H1 (cell line): ENCODE data around the gene PLBD2. TPM values are rescaled to one million over a fixed set of nuclear protein-coding genes. Genes with fewer than 3 reads are reported as not detected.

Experiments used
- CTCF ChIA-PET: fragments of 300-600 bp; sonication (Branson Sonifier 250); formaldehyde crosslinking; loops from one replicate; lab custom pipeline; 2021; ENCODE audit not compliant: partially characterized antibody; lab: Charles Lee
- POLR2A ChIA-PET: fragments of 300-600 bp; sonication (Branson Sonifier 250); formaldehyde crosslinking; loops from one replicate; lab custom pipeline; 2021; ENCODE audit warnings: inconsistent platforms; ENCODE audit not compliant: partially characterized antibody; lab: Charles Lee
- DNase-seq, 2 experiments: peaks; one replicate each; pipeline versions ENCODE4 v3.0.0 to v3.0.0-alpha.2; 2010 to 2022; ENCODE audit warnings: low spot score in 2 of 2, low read depth in 1 of 2, mixed read lengths in 1 of 2
- FAIRE-seq: peaks from 2 replicates; lab custom pipeline; 2011; peaks lifted over from hg19 to GRCh38; lab: Jason Lieb, UNC
- H2AFZ ChIP-seq: 2 replicates; pipeline ENCODE4 v1.8.1; 2012; ENCODE audit warnings: low read length, inconsistent platforms
- H2AK5ac ChIP-seq: 2 replicates; pipeline ENCODE4 v1.6.1; 2013; ENCODE audit warnings: low read depth, low read length
- H2BK120ac ChIP-seq: replicated peaks from 2 replicates; pipeline ENCODE3; 2013; ENCODE audit warnings: low read depth, low read length, inconsistent platforms
- H2BK12ac ChIP-seq: 2 replicates; pipeline ENCODE4 v1.6.1; 2013; ENCODE audit warnings: low read depth, low read length
- H2BK15ac ChIP-seq: 2 replicates; pipeline ENCODE4 v1.6.1; 2013; ENCODE audit warnings: low read length
- H2BK20ac ChIP-seq: 2 replicates; pipeline ENCODE4 v1.6.1; 2013; ENCODE audit warnings: low read length
- H2BK5ac ChIP-seq: 2 replicates; pipeline ENCODE4 v1.6.1; 2013; ENCODE audit warnings: low read depth, low read length
- H3K14ac ChIP-seq: 2 replicates; pipeline ENCODE4 v1.6.1; 2013; ENCODE audit warnings: inconsistent platforms; ENCODE audit not compliant: insufficient read length
- H3K18ac ChIP-seq: 2 replicates; pipeline ENCODE4 v1.6.1; 2013; ENCODE audit warnings: low read length; ENCODE audit errors: extremely low read depth
- H3K23ac ChIP-seq: 2 replicates; pipeline ENCODE4 v1.6.1; 2013; ENCODE audit warnings: inconsistent platforms; ENCODE audit not compliant: insufficient read length
- H3K23me2 ChIP-seq: 2 replicates; pipeline ENCODE4 v1.6.1; 2013; ENCODE audit warnings: low read depth, low read length
- H3K27ac ChIP-seq: 2 replicates; pipeline ENCODE4 v1.6.1; 2011; ENCODE audit warnings: low read depth, low read length, inconsistent platforms
- H3K27me3 ChIP-seq, 4 experiments: replicated peaks in 1 of 4; 1 replicate in 1 of 4; 2 replicates in 3 of 4; pipeline versions ENCODE4 v1.6.1 to v1.8.1; 2011 to 2013; ENCODE audit warnings: low read length in 3 of 4, mild to moderate bottlenecking in 3 of 4, inconsistent platforms in 2 of 4, mixed read lengths in 2 of 4, moderate library complexity in 1 of 4; ENCODE audit not compliant: control insufficient read depth in 3 of 4, insufficient read depth in 3 of 4; ENCODE audit errors: extremely low read depth in 1 of 4
- H3K36me3 ChIP-seq, 4 experiments: 2 replicates each; pipeline versions ENCODE4 v1.6.1 to v1.8.1; 2011 to 2013; ENCODE audit warnings: mild to moderate bottlenecking in 4 of 4, low read length in 3 of 4, moderate library complexity in 2 of 4, control low read depth in 1 of 4, inconsistent platforms in 1 of 4; ENCODE audit not compliant: insufficient read depth in 4 of 4, control insufficient read depth in 2 of 4
- H3K4ac ChIP-seq: replicated peaks from 2 replicates; pipeline ENCODE3; 2013; ENCODE audit warnings: low read length, low read depth, mixed read lengths, inconsistent platforms; ENCODE audit not compliant: insufficient read length
- H3K4me1 ChIP-seq, 4 experiments: replicated peaks in 1 of 4; 1 replicate in 1 of 4; 2 replicates in 3 of 4; pipeline versions ENCODE4 v1.6.1 to v1.8.1; 2011 to 2013; ENCODE audit warnings: low read length in 3 of 4, inconsistent platforms in 2 of 4, mixed read lengths in 1 of 4; ENCODE audit not compliant: insufficient read depth in 4 of 4, control insufficient read depth in 3 of 4
- H3K4me2 ChIP-seq, 2 experiments: 2 replicates each; pipeline versions ENCODE4 v1.6.1 to v1.8.1; 2011 to 2013; ENCODE audit warnings: low read depth in 2 of 2, low read length in 2 of 2, control low read depth in 1 of 2, inconsistent platforms in 1 of 2, mild to moderate bottlenecking in 1 of 2; ENCODE audit not compliant: insufficient read depth in 1 of 2
- H3K4me3 ChIP-seq, 4 experiments: fragments of 200-600, 300-600 bp in 1 of 4; sonication (generic), shearing (Covaris generic), sonication (Bioruptor Twin) in 1 of 4; 2 replicates each; pipeline versions ENCODE4 v1.5.1 to v1.8.1; 2011 to 2016; ENCODE audit warnings: low read length in 4 of 4, low read depth in 3 of 4, control low read depth in 2 of 4, inconsistent platforms in 2 of 4, mild to moderate bottlenecking in 2 of 4, mixed read lengths in 1 of 4, moderate library complexity in 1 of 4; ENCODE audit not compliant: insufficient read depth in 2 of 4; ENCODE audit errors: extremely low read depth in 1 of 4
- H3K56ac ChIP-seq: replicated peaks from 2 replicates; pipeline ENCODE3; 2013; ENCODE audit warnings: low read depth, mild to moderate bottlenecking, mixed read lengths, low read length, inconsistent platforms; ENCODE audit not compliant: insufficient read length
- H3K79me1 ChIP-seq: 2 replicates; pipeline ENCODE4 v1.6.1; 2013; ENCODE audit warnings: low read depth, low read length, control low read depth
- H3K79me2 ChIP-seq, 2 experiments: 2 replicates each; pipeline versions ENCODE4 v1.6.1 to v1.8.1; 2012 to 2013; ENCODE audit warnings: low read length in 2 of 2, mild to moderate bottlenecking in 2 of 2, inconsistent platforms in 1 of 2; ENCODE audit not compliant: insufficient read depth in 2 of 2, control insufficient read depth in 1 of 2
- H3K9ac ChIP-seq, 4 experiments: replicated peaks in 1 of 4; 1 replicate in 1 of 4; 2 replicates in 3 of 4; pipeline versions ENCODE4 v1.6.1 to v1.8.1; 2011 to 2013; ENCODE audit warnings: low read depth in 3 of 4, low read length in 3 of 4, control low read depth in 2 of 4, mild to moderate bottlenecking in 2 of 4, moderate library complexity in 2 of 4, inconsistent platforms in 1 of 4; ENCODE audit errors: extremely low read depth in 1 of 4
- H3K9me3 ChIP-seq, 2 experiments: 2 replicates each; pipeline versions ENCODE4 v1.6.1 to v1.8.1; 2012 to 2013; ENCODE audit warnings: mild to moderate bottlenecking in 2 of 2, moderate library complexity in 2 of 2, control low read depth in 1 of 2, inconsistent platforms in 1 of 2, low read depth in 1 of 2, low read length in 1 of 2, mixed read lengths in 1 of 2; ENCODE audit not compliant: insufficient read depth in 2 of 2
- H4K20me1 ChIP-seq, 2 experiments: replicated peaks in 1 of 2; 2 replicates each; pipeline versions ENCODE3 to v1.8.1; 2011 to 2013; ENCODE audit warnings: inconsistent platforms in 2 of 2, low read length in 2 of 2, mild to moderate bottlenecking in 1 of 2; ENCODE audit not compliant: insufficient read depth in 2 of 2, control insufficient read depth in 1 of 2
- H4K5ac ChIP-seq: 2 replicates; pipeline ENCODE4 v1.6.1; 2013; ENCODE audit warnings: low read length, low read depth, mixed read lengths, inconsistent platforms; ENCODE audit not compliant: insufficient read length
- H4K8ac ChIP-seq: 2 replicates; pipeline ENCODE4 v1.8.0; 2013; ENCODE audit warnings: mild to moderate bottlenecking, moderate library complexity, low read length, inconsistent platforms; ENCODE audit not compliant: insufficient read depth; ENCODE audit errors: extremely low read depth
- H4K91ac ChIP-seq: replicated peaks from 2 replicates; pipeline ENCODE3; 2013; ENCODE audit warnings: low read length, mixed read lengths, inconsistent platforms; ENCODE audit not compliant: insufficient read length
- KDM5A ChIP-seq: fragments of 200-600 bp; IDR thresholded peaks from 2 replicates; pipeline ENCODE4 v1.7.1; 2012; ENCODE audit warnings: mild to moderate bottlenecking, low read length, inconsistent platforms, mixed read lengths
- WGBS, 2 experiments: shearing (Covaris generic) in 1 of 2; methylation state at CpG; one replicate each; pipeline versions ENCODE4 v1.1.6 to v1.1.7; 2013 to 2015; ENCODE audit warnings: low lambda C conversion rate in 2 of 2, mixed read lengths in 2 of 2, inconsistent platforms in 1 of 2, low coverage in 1 of 2, missing lambda C conversion rate in 1 of 2; ENCODE audit not compliant: insufficient replicate concordance in 2 of 2, insufficient coverage in 1 of 2, insufficient read length in 1 of 2; ENCODE audit errors: extremely low coverage in 1 of 2, missing lambda C conversion rate in 1 of 2; 5-methylcytosine and 5-hydroxymethylcytosine counted together
- polyA plus RNA-seq, 7 experiments: library from polyadenylated mRNA; depleted of rRNA in 3 of 7; stranded (reverse) in 5 of 7; unstranded in 2 of 7; fragments of >200 nt in 5 of 7; fragments of 200-250 nt in 2 of 7; gene quantifications; 1 replicate in 5 of 7; 2 replicates in 1 of 7; 4 replicates in 1 of 7; pipeline versions ENCODE4 v1.2.1 to v1.2.3, GENCODE V29; 2011 to 2013; ENCODE audit warnings: missing spikeins in 2 of 7, mixed read lengths in 2 of 7
- total RNA-seq: library from RNA; stranded (reverse); fragmentation: NEBNext Ultra II Directional; extraction: Animal tissue kit (Norgen Biotek cat#: 25700); gene quantifications from 2 replicates; pipeline ENCODE4 v1.2.1, GENCODE V29; 2021

PLBD2 gene
- total and polyA plus RNA-seq, 2 of the 8 experiments (the other 6 are each of a cell fraction or from before 2014, with no cell fraction given), result 16.8 to 33.5 TPM

DNA sequence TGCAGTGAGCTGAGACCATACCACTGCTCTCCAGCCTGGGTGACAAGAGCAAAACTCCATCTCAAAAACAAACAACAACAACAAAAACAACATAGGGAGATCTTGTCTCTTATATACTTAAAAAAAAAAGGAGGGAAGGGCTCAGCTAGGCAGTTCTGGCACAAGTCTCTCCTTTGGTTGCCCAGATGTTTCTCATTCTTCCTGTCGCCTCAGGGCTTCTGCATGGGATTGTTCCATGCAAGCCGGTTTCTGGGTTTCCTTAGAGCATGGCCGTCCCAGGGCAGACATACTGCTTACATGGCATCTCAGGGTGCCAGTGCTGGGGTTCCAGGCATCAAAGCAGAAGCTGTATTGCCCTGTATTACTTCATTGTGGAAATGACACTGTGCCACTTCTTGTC, 18.3 kb upstream of the PLBD2 start:
- Histone ChIP-seq H3K4me2 (no peak overlapping the region), H3K9ac (no peak overlapping the region), H3K9me3 (no peaks in the 10 kb centered on the region), H3K18ac (no peak overlapping the region), H3K79me2 (no peaks in the 10 kb centered on the region), H3K23ac (no peak overlapping the region), H3K36me3 (no peaks in the 10 kb centered on the region), H3K14ac (no peak overlapping the region), H2BK20ac (no peak overlapping the region), H3K56ac (no peak overlapping the region), H2BK120ac (no peak overlapping the region), H2AFZ (no peak overlapping the region), H3K4me3 (no peak overlapping the region), H3K4ac (no peak overlapping the region), H3K27ac (no peak overlapping the region), H4K8ac (no peak overlapping the region), H2AK5ac (no peak overlapping the region), H2BK15ac (no peak overlapping the region), H3K79me1 (no peaks in the 10 kb centered on the region), H2BK5ac (no peak overlapping the region), H4K5ac (no peak overlapping the region), H3K23me2 (no peaks in the 10 kb centered on the region), H3K27me3 (no peaks in the 10 kb centered on the region; a peak in 3 of 7 replicates), H2BK12ac (no peak overlapping the region), H3K4me1 (peaks cover 0 to 3% (median under 1%) of the 10 kb centered on the region in 4 experiments; a peak in 3 of 7 replicates), H4K91ac (no peak overlapping the region), H4K20me1 (no peaks in the 10 kb centered on the region)
- POLR2A ChIA-PET, result interaction anchor here (1.2 kb wide), 1 partner anchor 9 kb away, joined by 4 read pairs; no protein-coding TSS in a partner anchor
- DNase-seq (no peak), FAIRE-seq (no peak)
- 83% methylated on average over 3 of the region's 3 CpGs; no CpG with 5 or more reads in 1 of the 2 experiments for WGBS, 2 experiments
- CTCF ChIA-PET, result no interaction called here
- no peak for TF ChIP-seq KDM5A
